MCF 10A (cell line): Measurements from ENCODE around the gene FSCN2. TPM values are rescaled to one million over a fixed set of nuclear protein-coding genes. Genes with fewer than 3 reads are reported as not detected.

Experiments
- BruUV-seq: library from RNA; stranded (reverse); fragments of 400-500 nt; replicated peaks from 2 replicates; lab custom pipeline; 2021; lab: Mats Ljungman, UMichigan
- CTCF ChIA-PET: fragments of 300-600 bp; sonication (Branson Sonifier 250); formaldehyde crosslinking; extraction: SDS; loops from one replicate; lab custom pipeline; 2021; ENCODE audit warnings: antibody characterized with exemption, inconsistent platforms; lab: Yijun Ruan, JAX
- POLR2A ChIA-PET: fragments of 300-600, 350-650 bp; sonication (Branson Sonifier 250); formaldehyde crosslinking; extraction: SDS; loops from one replicate; lab custom pipeline; 2020; ENCODE audit warnings: antibody characterized with exemption, inconsistent platforms; lab: Yijun Ruan, JAX
- DNase-seq: peaks from one replicate; pipeline ENCODE4 v3.0.0-alpha.2; 2018; ENCODE audit not compliant: unreplicated experiment
- H3K27ac Mint-ChIP-seq: one replicate; pipeline ENCODE4 v1.8.0; 2022; ENCODE audit warnings: mild to moderate bottlenecking, low read depth, mixed read lengths; ENCODE audit not compliant: unreplicated experiment
- H3K27me3 Mint-ChIP-seq: one replicate; pipeline ENCODE4 v1.8.0; 2022; ENCODE audit warnings: mixed read lengths; ENCODE audit not compliant: insufficient read depth, unreplicated experiment
- H3K36me3 Mint-ChIP-seq: one replicate; pipeline ENCODE4 v1.8.0; 2022; ENCODE audit warnings: mild to moderate bottlenecking, moderate library complexity, mixed read lengths; ENCODE audit not compliant: insufficient read depth, unreplicated experiment
- H3K4me1 Mint-ChIP-seq: one replicate; pipeline ENCODE4 v1.8.0; 2022; ENCODE audit warnings: mixed read lengths; ENCODE audit not compliant: insufficient read depth, unreplicated experiment
- H3K4me3 Mint-ChIP-seq: one replicate; pipeline ENCODE4 v1.8.0; 2022; ENCODE audit warnings: mild to moderate bottlenecking, moderate library complexity, mixed read lengths; ENCODE audit not compliant: unreplicated experiment
- H3K9me3 Mint-ChIP-seq: one replicate; pipeline ENCODE4 v1.8.0; 2022; ENCODE audit warnings: mixed read lengths; ENCODE audit not compliant: unreplicated experiment
- intact Hi-C: fragments of 100-400 bp; cut with micrococcal nuclease; formaldehyde crosslinking; loops from 2 replicates; pipeline ENCODE4 v1.14.1; 2022
- total RNA-seq: library from RNA; stranded (reverse); gene quantifications from 2 replicates; pipeline ENCODE4 v1.2.3, GENCODE V29; 2022
- TF ChIP-seq, protein P1 (sequence below): fragments of 200-600 bp; IDR thresholded peaks from one replicate; pipeline ENCODE4 v1.8.0; 2022; ENCODE audit warnings: antibody characterized with exemption, mild to moderate bottlenecking; ENCODE audit not compliant: unreplicated experiment

The FSCN2 gene
- total RNA-seq, 1 experiment from 2014 or later, result not detected

GRCh38 chr17:81524039-81524864 lies 3.9 kb upstream of the FSCN2 start:
- no TSS peak for BruUV-seq
- intact Hi-C loops, result no loop called here
- TF ChIP-seq, protein P1, sequence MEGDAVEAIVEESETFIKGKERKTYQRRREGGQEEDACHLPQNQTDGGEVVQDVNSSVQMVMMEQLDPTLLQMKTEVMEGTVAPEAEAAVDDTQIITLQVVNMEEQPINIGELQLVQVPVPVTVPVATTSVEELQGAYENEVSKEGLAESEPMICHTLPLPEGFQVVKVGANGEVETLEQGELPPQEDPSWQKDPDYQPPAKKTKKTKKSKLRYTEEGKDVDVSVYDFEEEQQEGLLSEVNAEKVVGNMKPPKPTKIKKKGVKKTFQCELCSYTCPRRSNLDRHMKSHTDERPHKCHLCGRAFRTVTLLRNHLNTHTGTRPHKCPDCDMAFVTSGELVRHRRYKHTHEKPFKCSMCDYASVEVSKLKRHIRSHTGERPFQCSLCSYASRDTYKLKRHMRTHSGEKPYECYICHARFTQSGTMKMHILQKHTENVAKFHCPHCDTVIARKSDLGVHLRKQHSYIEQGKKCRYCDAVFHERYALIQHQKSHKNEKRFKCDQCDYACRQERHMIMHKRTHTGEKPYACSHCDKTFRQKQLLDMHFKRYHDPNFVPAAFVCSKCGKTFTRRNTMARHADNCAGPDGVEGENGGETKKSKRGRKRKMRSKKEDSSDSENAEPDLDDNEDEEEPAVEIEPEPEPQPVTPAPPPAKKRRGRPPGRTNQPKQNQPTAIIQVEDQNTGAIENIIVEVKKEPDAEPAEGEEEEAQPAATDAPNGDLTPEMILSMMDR, result no peak
- Mint-ChIP-seq H3K36me3 (peaks cover 6% of the 10 kb centered on the region), H3K4me3 (no peak overlapping the region), H3K4me1 (no peaks in the 10 kb centered on the region), H3K9me3 (no peaks in the 10 kb centered on the region), H3K27me3 (no peaks in the 10 kb centered on the region), H3K27ac (no peak overlapping the region)
- no peak for DNase-seq
- ChIA-PET POLR2A (no interaction called here), CTCF (no interaction called here)

GRCh38 chr17:81524865-81525159 lies 3.4 kb upstream of the FSCN2 start:
- ChIA-PET POLR2A (no interaction called here), CTCF (no interaction called here)
- no peaks in the 10 kb centered on the region for H3K4me1 Mint-ChIP-seq
- H3K27ac Mint-ChIP-seq, result no peak overlapping the region
- no peaks in the 10 kb centered on the region for H3K9me3 Mint-ChIP-seq
- no peak for DNase-seq
- no TSS peak for BruUV-seq
- no peaks in the 10 kb centered on the region for H3K27me3 Mint-ChIP-seq
- H3K36me3 Mint-ChIP-seq, result peaks cover 6% of the 10 kb centered on the region
- TF ChIP-seq, protein P1, result no peak
- intact Hi-C loops, result no loop called here
- H3K4me3 Mint-ChIP-seq, result no peak overlapping the region

GRCh38 chr17:81526662-81527571 lies 1.3 kb upstream of the FSCN2 start:
- intact Hi-C loops, result no loop called here
- peaks cover 6% of the 10 kb centered on the region for H3K36me3 Mint-ChIP-seq
- no peak overlapping the region for H3K4me3 Mint-ChIP-seq
- H3K27ac Mint-ChIP-seq, result no peak overlapping the region
- TF ChIP-seq, protein P1, result no peak
- BruUV-seq, result no TSS peak
- no peaks in the 10 kb centered on the region for H3K4me1 Mint-ChIP-seq
- no peak for DNase-seq
- POLR2A ChIA-PET, result no interaction called here
- CTCF ChIA-PET, result no interaction called here
- no peaks in the 10 kb centered on the region for H3K27me3 Mint-ChIP-seq
- H3K9me3 Mint-ChIP-seq, result no peaks in the 10 kb centered on the region

- TF ChIP-seq, protein P1, result no peak
- H3K27ac Mint-ChIP-seq, result no peak overlapping the region
- POLR2A ChIA-PET, result no interaction called here
These were observed 140 bp downstream of the FSCN2 start for GRCh38 chr17:81528384-81528650.

More at GRCh38 chr17:81528384-81528650, 140 bp downstream of the FSCN2 start:
- H3K27me3 Mint-ChIP-seq, result no peaks in the 10 kb centered on the region
- no peaks in the 10 kb centered on the region for H3K9me3 Mint-ChIP-seq
- no peaks in the 10 kb centered on the region for H3K4me1 Mint-ChIP-seq
- no peak overlapping the region for H3K4me3 Mint-ChIP-seq
- BruUV-seq, result no TSS peak
- H3K36me3 Mint-ChIP-seq, result peaks cover 6% of the 10 kb centered on the region
- intact Hi-C loops, result no loop called here
- DNase-seq, result no peak
- CTCF ChIA-PET, result no interaction called here
